ENCODE measurements around the gene CRYL1.

DNA sequence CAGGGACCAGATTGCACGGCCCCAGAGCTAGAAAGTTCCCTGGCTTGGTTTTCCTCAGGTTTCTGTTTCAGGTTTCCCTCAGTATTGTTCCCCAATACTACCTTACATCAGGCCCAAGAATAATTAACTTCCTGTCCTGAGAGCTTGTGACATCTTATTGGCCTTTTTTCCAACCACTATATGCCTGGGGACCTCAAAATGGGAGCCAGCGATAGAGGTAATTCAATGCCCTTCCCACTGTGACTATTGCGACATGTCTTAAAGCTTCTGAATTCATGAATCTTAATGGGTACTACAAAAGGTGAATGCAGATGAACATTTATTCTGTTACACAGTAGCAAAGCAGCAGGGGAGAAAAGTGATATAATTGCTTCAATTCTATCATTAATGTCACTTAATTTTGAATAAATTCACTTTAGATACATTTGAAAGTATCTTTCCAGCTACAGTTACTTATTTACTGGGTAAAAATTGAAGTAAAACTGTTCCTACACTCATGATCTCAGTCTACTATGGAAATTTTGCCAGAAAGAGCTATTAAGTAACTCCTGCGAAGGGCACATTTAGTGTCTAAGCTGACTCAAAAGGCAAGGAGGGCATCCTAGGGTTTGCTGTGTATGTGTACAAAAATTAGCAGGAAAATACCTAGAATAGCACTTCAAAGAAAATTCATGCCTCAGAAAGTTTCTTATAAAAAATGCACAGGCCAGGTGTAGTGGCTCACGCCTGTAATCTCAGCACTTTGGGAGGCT lies 4.1 kb downstream of the CRYL1 start:
- TF ChIP-seq ZNF644 (CRISPR knock-in tag; IDR thresholded peaks at IDR 0.05; ENCODE audit: low read depth) = no peak
- TF ChIP-seq JUND (CRISPR knock-in tag; IDR thresholded peaks at IDR 0.05) = no peak

Data from HepG2 (cell line).